ENCODE results near the gene SBK3.
"Not testable (repeated sequence)": the region's sequence is repeated elsewhere in the genome, so short reads cannot be mapped to it uniquely, and the experiment has no call there.

Gene SBK3

GRCh38 chr19:55576746-55577145 lies 31.4 kb upstream of the SBK3 start:
- no peak for DNase-seq (ENCODE audit: low read depth in 2 of 2)

GRCh38 chr19:55573929-55574328 lies 28.6 kb upstream of the SBK3 start:
- DNase-seq (ENCODE audit: low read depth in 2 of 2): not testable (repeated sequence)

- DNase-seq (ENCODE audit: low read depth in 2 of 2): not testable (repeated sequence)
These were observed 24.1 kb upstream of the SBK3 start for GRCh38 chr19:55569477-55569876.

- DNase-seq (ENCODE audit: low read depth in 2 of 2): no peak
These were observed 22.5 kb upstream of the SBK3 start for GRCh38 chr19:55567708-55568328.

- DNase-seq (ENCODE audit: low read depth in 2 of 2): no peak
These were observed 21.5 kb upstream of the SBK3 start for GRCh38 chr19:55566823-55567222.

GRCh38 chr19:55563261-55563690 lies 17.9 kb upstream of the SBK3 start:
- no peak for DNase-seq (ENCODE audit: low read depth in 2 of 2)

GRCh38 chr19:55559684-55560083 lies 14.3 kb upstream of the SBK3 start:
- no peak for DNase-seq (ENCODE audit: low read depth in 2 of 2)

GRCh38 chr19:55554741-55555152 lies 9.4 kb upstream of the SBK3 start:
- no peak for DNase-seq (ENCODE audit: low read depth in 2 of 2)

GRCh38 chr19:55554302-55554701 lies 9.0 kb upstream of the SBK3 start:
- no peak for DNase-seq (ENCODE audit: low read depth in 2 of 2)

- DNase-seq (ENCODE audit: low read depth in 2 of 2): no peak
These were observed 8.2 kb upstream of the SBK3 start for GRCh38 chr19:55553217-55554182.

GRCh38 chr19:55552620-55553019 lies 7.3 kb upstream of the SBK3 start:
- no peak for DNase-seq (ENCODE audit: low read depth in 2 of 2)

GRCh38 chr19:55552206-55552605 lies 6.9 kb upstream of the SBK3 start:
- no peak for DNase-seq (ENCODE audit: low read depth in 2 of 2)

GRCh38 chr19:55550321-55550650 lies 4.9 kb upstream of the SBK3 start:
- DNase-seq (ENCODE audit: low read depth in 2 of 2): no peak

GRCh38 chr19:55549500-55550320 lies 4.4 kb upstream of the SBK3 start:
- DNase-seq (ENCODE audit: low read depth in 2 of 2): no peak

- no peak for DNase-seq (ENCODE audit: low read depth in 2 of 2)
These were observed 1.7 kb upstream of the SBK3 start for GRCh38 chr19:55546822-55547614.

GRCh38 chr19:55546011-55546410 lies 668 bp upstream of the SBK3 start:
- no peak for DNase-seq (ENCODE audit: low read depth in 2 of 2)

- DNase-seq (ENCODE audit: low read depth in 2 of 2): no peak
These were observed 435 bp downstream of the SBK3 start for GRCh38 chr19:55544776-55545439.

GRCh38 chr19:55544014-55544413 lies 1.3 kb downstream of the SBK3 start:
- DNase-seq (ENCODE audit: low read depth in 2 of 2): no peak

- DNase-seq (ENCODE audit: low read depth in 2 of 2): no peak
These were observed 1.8 kb downstream of the SBK3 start for GRCh38 chr19:55543567-55543966.

- no peak for DNase-seq (ENCODE audit: low read depth in 2 of 2)
These were observed 3.0 kb downstream of the SBK3 start for GRCh38 chr19:55542292-55542855.

- DNase-seq (ENCODE audit: low read depth in 2 of 2): no peak
These were observed 4.3 kb downstream of the SBK3 start for GRCh38 chr19:55541091-55541490.
